Pancreas (tissue), 10 donors: ENCODE results near the gene VDAC1. TPM values are rescaled to one million over a fixed set of nuclear protein-coding genes. Genes with fewer than 3 reads are reported as not detected.

ENCODE experiments used
- ATAC-seq, 4 donors: fragments of 200-7000 bp; cut with Tn5 transposase; one replicate each; pipeline versions ENCODE4 v1.8.0 to v1.9.1; 2020; ENCODE audit warnings: mild to moderate bottlenecking in 4 of 4, moderate library complexity in 4 of 4
- DNase-seq, 6 donors: peaks; one replicate each; pipeline ENCODE4 v3.0.0-alpha.2; 2020
- FAIRE-seq: peaks from 2 replicates; lab custom pipeline; 2012; peaks lifted over from hg19 to GRCh38; lab: Jason Lieb, UNC
- H3K27ac ChIP-seq, 4 donors: fragments of 200-600 bp; sonication (generic); 1 replicate in 3 of 4; 2 replicates in 1 of 4; pipeline versions ENCODE4 v1.5.0 to v1.8.0; 2020
- H3K27me3 ChIP-seq, 4 donors: fragments of 200-600 bp; one replicate each; pipeline ENCODE4 v1.8.0; 2021
- H3K36me3 ChIP-seq, 3 donors: fragments of 200-600 bp; sonication (generic) in 1 of 3; one replicate each; pipeline versions ENCODE4 v1.5.0 to v1.8.0; 2020 to 2021
- H3K4me1 ChIP-seq, 3 donors: fragments of 200-600 bp; one replicate each; pipeline ENCODE4 v1.8.0; 2021
- H3K4me3 ChIP-seq, 4 donors: fragments of 200-600 bp; sonication (generic) in 2 of 4; one replicate each; pipeline versions ENCODE4 v1.5.0 to v1.8.0; 2020 to 2021
- H3K9me3 ChIP-seq, 4 donors: fragments of 200-600 bp; one replicate each; pipeline ENCODE4 v1.8.0; 2021
- WGBS, 2 donors: extraction: QIAGEN DNeasy Blood & Tissue Kit; methylation state at CpG; one replicate each; pipeline ENCODE4 v1.1.7; 2013; 5-methylcytosine and 5-hydroxymethylcytosine counted together
- intact Hi-C, 3 donors: fragments of 100-400 bp; cut with DNase I; formaldehyde crosslinking; loops; one replicate each; pipeline versions ENCODE4 v1.11.1 to v1.14.2; 2022
- polyA plus RNA-seq, 2 donors: library from polyadenylated mRNA; stranded (reverse); fragments of 200-250 nt; gene quantifications; one replicate each; pipeline ENCODE4 v1.2.3, GENCODE V29; 2013
- total RNA-seq, 6 donors: library from RNA; stranded (reverse); fragmentation: NEBNext Ultra II Directional in 4 of 6; extraction: Animal tissue kit (Norgen Biotek cat#: 25700) in 4 of 6; gene quantifications; one replicate each; pipeline versions ENCODE4 v1.2.1 to v1.2.4, GENCODE V29; 2021 to 2023
- TF ChIP-seq, protein P1 (sequence below), 4 donors: fragments of 200-600 bp; sonication (generic) in 3 of 4; IDR thresholded peaks; one replicate each; pipeline versions ENCODE4 v1.5.0 to v1.8.0; 2021; ENCODE audit warnings: antibody characterized with exemption in 4 of 4
- donor health status: healthy with polysubstance abuse.
- donor health status: DM: no; HTN: no; CAD: no; lungs with moderate emphysema.
- donor health status: DM: no; HTN: no; CAD: no.
- donor health status: control.
- donor health status: control.
- donor health status: Bipolar disorder and iron deficiency.
- donor health status: DM: yes; HTN: yes; CAD: no.
- donor health status: DM: no; HTN: no; CAD: no.
- donor health status: DM: no; HTN: no; CAD: no.
- donor health status: DM: yes; HTN: yes; CAD: no.

The VDAC1 gene
- total and polyA plus RNA-seq, 8 donors: 41.8 to 87.8 (median 63.4) TPM

DNA sequence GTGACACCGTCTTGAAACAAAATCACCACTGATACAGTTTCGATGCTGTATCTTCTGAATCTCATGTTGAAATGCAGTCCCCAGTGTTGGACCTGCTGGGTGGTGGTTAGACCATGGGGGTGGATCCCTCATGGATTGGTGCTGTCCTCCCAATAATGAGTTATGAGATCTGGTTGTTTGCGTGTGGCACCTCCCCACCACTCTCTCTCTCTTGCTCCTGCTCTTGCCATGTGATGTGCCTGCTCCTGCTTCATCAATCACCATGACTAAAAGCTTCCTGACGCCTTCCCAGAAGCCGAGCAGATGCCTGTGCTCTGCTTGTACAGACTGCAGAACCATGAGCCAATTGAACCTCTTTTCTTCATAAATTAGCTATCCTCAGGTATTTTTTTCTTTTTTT, 21.1 kb downstream of the VDAC1 start:
- WGBS, 2 donors: 88% methylated on average over 5 of the region's 5 CpGs
- FAIRE-seq: no peak
- ATAC-seq: no peak
- intact Hi-C loops: no loop called here
- TF ChIP-seq, protein P1, sequence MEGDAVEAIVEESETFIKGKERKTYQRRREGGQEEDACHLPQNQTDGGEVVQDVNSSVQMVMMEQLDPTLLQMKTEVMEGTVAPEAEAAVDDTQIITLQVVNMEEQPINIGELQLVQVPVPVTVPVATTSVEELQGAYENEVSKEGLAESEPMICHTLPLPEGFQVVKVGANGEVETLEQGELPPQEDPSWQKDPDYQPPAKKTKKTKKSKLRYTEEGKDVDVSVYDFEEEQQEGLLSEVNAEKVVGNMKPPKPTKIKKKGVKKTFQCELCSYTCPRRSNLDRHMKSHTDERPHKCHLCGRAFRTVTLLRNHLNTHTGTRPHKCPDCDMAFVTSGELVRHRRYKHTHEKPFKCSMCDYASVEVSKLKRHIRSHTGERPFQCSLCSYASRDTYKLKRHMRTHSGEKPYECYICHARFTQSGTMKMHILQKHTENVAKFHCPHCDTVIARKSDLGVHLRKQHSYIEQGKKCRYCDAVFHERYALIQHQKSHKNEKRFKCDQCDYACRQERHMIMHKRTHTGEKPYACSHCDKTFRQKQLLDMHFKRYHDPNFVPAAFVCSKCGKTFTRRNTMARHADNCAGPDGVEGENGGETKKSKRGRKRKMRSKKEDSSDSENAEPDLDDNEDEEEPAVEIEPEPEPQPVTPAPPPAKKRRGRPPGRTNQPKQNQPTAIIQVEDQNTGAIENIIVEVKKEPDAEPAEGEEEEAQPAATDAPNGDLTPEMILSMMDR (IDR thresholded peaks at IDR 0.05): no peak
- Histone ChIP-seq H3K4me3 (no peak overlapping the region), H3K4me1 (no peaks in the 10 kb centered on the region), H3K36me3 (peaks cover 0 to 6% (median 3%) of the 10 kb centered on the region in 3 donors), H3K9me3 (no peaks in the 10 kb centered on the region), H3K27me3 (no peaks in the 10 kb centered on the region), H3K27ac (no peak overlapping the region)
- no peak for DNase-seq

- DNase-seq (no peak), FAIRE-seq (no peak), ATAC-seq (no peak)
- Histone ChIP-seq H3K4me3 (no peak overlapping the region), H3K4me1 (no peaks in the 10 kb centered on the region), H3K27ac (no peak overlapping the region), H3K27me3 (no peaks in the 10 kb centered on the region), H3K36me3 (peaks cover 0 to 4% (median 0%) of the 10 kb centered on the region in 3 donors), H3K9me3 (no peaks in the 10 kb centered on the region)
- intact Hi-C loops: no loop called here
- TF ChIP-seq, protein P1 (IDR thresholded peaks at IDR 0.05): no peak
- WGBS, 2 donors: 53 to 64% methylated on average over 1 of the region's 1 CpG
Observed at GRCh38 chr5:133981714-133982113, 23.1 kb downstream of the VDAC1 start.

DNA sequence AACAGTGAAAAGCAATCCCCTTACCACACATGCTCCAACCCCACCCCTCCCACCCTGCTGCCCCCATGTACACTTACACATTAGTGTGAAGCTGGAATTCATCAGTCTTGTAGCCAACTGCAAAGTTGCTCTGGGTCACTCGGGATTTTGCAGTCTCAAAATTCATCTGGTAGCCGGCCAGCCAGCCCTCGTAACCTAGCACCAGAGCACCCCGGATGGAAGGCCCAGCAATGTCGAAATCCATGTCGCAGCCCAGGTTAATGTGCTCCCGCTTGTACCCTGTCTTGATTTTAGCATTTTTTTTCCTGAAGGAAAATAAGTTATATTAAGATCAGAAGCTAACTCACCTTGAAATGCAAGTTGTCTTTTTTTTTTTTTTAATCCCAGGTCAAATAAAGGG, 24.1 kb downstream of the VDAC1 start:
- no peak overlapping the region for H3K27ac ChIP-seq
- H3K4me1 ChIP-seq: no peaks in the 10 kb centered on the region
- WGBS, 2 donors: 82 to 88% methylated on average over 7 of the region's 7 CpGs
- ATAC-seq: no peak
- TF ChIP-seq, protein P1 (IDR thresholded peaks at IDR 0.05): no peak
- no peaks in the 10 kb centered on the region for H3K9me3 ChIP-seq
- intact Hi-C loops: no loop called here
- no peaks in the 10 kb centered on the region for H3K27me3 ChIP-seq
- H3K36me3 ChIP-seq: peaks cover 0 to 6% (median 0%) of the 10 kb centered on the region in 3 donors
- DNase-seq: no peak
- FAIRE-seq: no peak
- no peak overlapping the region for H3K4me3 ChIP-seq

- no peak for FAIRE-seq
- no peaks in the 10 kb centered on the region for H3K9me3 ChIP-seq
- H3K4me1 ChIP-seq: no peaks in the 10 kb centered on the region
- no peak for ATAC-seq
- DNase-seq: no peak
- peaks cover 3 to 24% (median 15%) of the 10 kb centered on the region in 3 donors for H3K36me3 ChIP-seq
- no peak overlapping the region for H3K4me3 ChIP-seq
- WGBS, 2 donors: 68 to 89% methylated on average over 3 of the region's 3 CpGs
- H3K27me3 ChIP-seq: no peaks in the 10 kb centered on the region
- H3K27ac ChIP-seq: no peak overlapping the region
- intact Hi-C loops: no loop called here
- TF ChIP-seq, protein P1 (IDR thresholded peaks at IDR 0.05): no peak
Observed at GRCh38 chr5:133978943-133979342, 25.8 kb downstream of the VDAC1 start.

- WGBS, 2 donors: 90 to 91% methylated on average over 1 of the region's 1 CpG
- peaks cover 4 to 33% (median 20%) of the 10 kb centered on the region in 3 donors for H3K36me3 ChIP-seq
Observed at GRCh38 chr5:133977858-133978257, 26.9 kb downstream of the VDAC1 start.

More at GRCh38 chr5:133977858-133978257, 26.9 kb downstream of the VDAC1 start:
- Histone ChIP-seq H3K9me3 (no peaks in the 10 kb centered on the region), H3K4me3 (no peak overlapping the region), H3K27ac (no peak overlapping the region), H3K4me1 (no peaks in the 10 kb centered on the region), H3K27me3 (no peaks in the 10 kb centered on the region)
- TF ChIP-seq, protein P1 (IDR thresholded peaks at IDR 0.05): no peak
- intact Hi-C loops: no loop called here
- FAIRE-seq (no peak), ATAC-seq (no peak), DNase-seq (no peak)
